SU-DHL-6 (cell line): Measurements from ENCODE around the gene OSTM1.

ENCODE experiments used
- EZH2phosphoT487 ChIP-seq: fragments of 200-600 bp; sonication (generic), shearing (Covaris generic); conservative IDR thresholded peaks from 2 replicates; pipeline ENCODE4 v1.6.1; 2018; ENCODE audit warnings: mild to moderate bottlenecking, antibody characterized with exemption, low read length, moderate library complexity, mixed read lengths
- TF ChIP-seq, protein P1 (sequence below): fragments of 200-600 bp; sonication (generic); IDR thresholded peaks from one replicate; pipeline ENCODE4 v1.5.1; 2017; ENCODE audit warnings: antibody characterized with exemption, mild to moderate bottlenecking, low read length, moderate library complexity; ENCODE audit not compliant: insufficient read depth, poor library complexity, severe bottlenecking

GRCh38 chr6:108051481-108051880 lies 23.1 kb downstream of the OSTM1 start:
- TF ChIP-seq, protein P1, sequence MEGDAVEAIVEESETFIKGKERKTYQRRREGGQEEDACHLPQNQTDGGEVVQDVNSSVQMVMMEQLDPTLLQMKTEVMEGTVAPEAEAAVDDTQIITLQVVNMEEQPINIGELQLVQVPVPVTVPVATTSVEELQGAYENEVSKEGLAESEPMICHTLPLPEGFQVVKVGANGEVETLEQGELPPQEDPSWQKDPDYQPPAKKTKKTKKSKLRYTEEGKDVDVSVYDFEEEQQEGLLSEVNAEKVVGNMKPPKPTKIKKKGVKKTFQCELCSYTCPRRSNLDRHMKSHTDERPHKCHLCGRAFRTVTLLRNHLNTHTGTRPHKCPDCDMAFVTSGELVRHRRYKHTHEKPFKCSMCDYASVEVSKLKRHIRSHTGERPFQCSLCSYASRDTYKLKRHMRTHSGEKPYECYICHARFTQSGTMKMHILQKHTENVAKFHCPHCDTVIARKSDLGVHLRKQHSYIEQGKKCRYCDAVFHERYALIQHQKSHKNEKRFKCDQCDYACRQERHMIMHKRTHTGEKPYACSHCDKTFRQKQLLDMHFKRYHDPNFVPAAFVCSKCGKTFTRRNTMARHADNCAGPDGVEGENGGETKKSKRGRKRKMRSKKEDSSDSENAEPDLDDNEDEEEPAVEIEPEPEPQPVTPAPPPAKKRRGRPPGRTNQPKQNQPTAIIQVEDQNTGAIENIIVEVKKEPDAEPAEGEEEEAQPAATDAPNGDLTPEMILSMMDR, result no peak
- TF ChIP-seq EZH2phosphoT487, result no peak
